Stomach (tissue), 9 donors: Measurements from ENCODE around the gene RPTOR. TPM values are rescaled to one million over a fixed set of nuclear protein-coding genes. Genes with fewer than 3 reads are reported as not detected.

ENCODE experiments used
- DNase-seq, 2 donors: peaks; one replicate each; pipeline versions ENCODE4 v3.0.0 to v3.0.0-alpha.2; 2013 to 2019
- H3K27ac ChIP-seq, 5 donors: fragments of 200-600 bp in 4 of 5; sonication (generic) in 4 of 5; one replicate each; pipeline ENCODE4 v1.5.1; 2013 to 2019; ENCODE audit warnings: mild to moderate bottlenecking in 1 of 5, moderate library complexity in 1 of 5
- H3K27me3 ChIP-seq, 3 donors: fragments of 200-600 bp; sonication (generic); one replicate each; pipeline ENCODE4 v1.5.1; 2017 to 2019; ENCODE audit warnings: mixed run types in 1 of 3
- H3K36me3 ChIP-seq, 4 donors: fragments of 200-600 bp; sonication (generic); 1 replicate in 3 of 4; 2 replicates in 1 of 4; pipeline ENCODE4 v1.5.1; 2016 to 2019
- H3K4me1 ChIP-seq, 4 donors: fragments of 200-600 bp; sonication (generic); one replicate each; pipeline ENCODE4 v1.5.1; 2016 to 2019
- H3K4me3 ChIP-seq, 4 donors: fragments of 200-600 bp; sonication (generic) in 3 of 4; one replicate each; pipeline ENCODE4 v1.5.1; 2016 to 2019; ENCODE audit warnings: mild to moderate bottlenecking in 1 of 4
- H3K9me3 ChIP-seq, 4 donors: fragments of 200-600 bp; sonication (generic); one replicate each; pipeline ENCODE4 v1.5.1; 2016 to 2019
- CTCF ChIP-seq, 7 experiments: fragments of 450-650 bp in 4 of 7; fragments of 200-600 bp in 3 of 7; sonication (generic) in 3 of 7; IDR thresholded peaks; one replicate each; pipeline ENCODE4 v1.5.1; 2016 to 2019; ENCODE audit warnings: antibody characterized with exemption in 7 of 7, control low read depth in 2 of 7, mild to moderate bottlenecking in 1 of 7
- EP300 ChIP-seq: sonication (generic); formaldehyde crosslinking; IDR thresholded peaks from one replicate; pipeline ENCODE4 v1.6.1; 2017; ENCODE audit warnings: antibody characterized with exemption
- POLR2A ChIP-seq, 4 donors: fragments of 450-650 bp; IDR thresholded peaks; one replicate each; pipeline ENCODE4 v1.6.1; 2016; ENCODE audit warnings: antibody characterized with exemption in 4 of 4, control low read depth in 2 of 4, mild to moderate bottlenecking in 1 of 4, moderate library complexity in 1 of 4
- POLR2AphosphoS5 ChIP-seq, 3 donors: sonication (generic); formaldehyde crosslinking; IDR thresholded peaks; one replicate each; pipeline ENCODE4 v1.6.1; 2016; ENCODE audit warnings: antibody characterized with exemption in 3 of 3
- WGBS, 5 donors: extraction: QIAGEN DNeasy Blood & Tissue Kit in 3 of 5; methylation state at CpG; one replicate each; pipeline versions ENCODE4 v1.1.5 to v1.1.7; 2013 to 2018; 5-methylcytosine and 5-hydroxymethylcytosine counted together
- intact Hi-C: fragments of 100-400 bp; cut with DNase I; formaldehyde crosslinking; loops from one replicate; pipeline ENCODE4 v1.15.1; 2023; ENCODE audit warnings: low total_unique reads
- polyA plus RNA-seq, 3 donors: library from polyadenylated mRNA; stranded (reverse); fragments of 200-250 nt; gene quantifications; one replicate each; pipeline ENCODE4 v1.2.3, GENCODE V29; 2013
- total RNA-seq, 5 donors: library from RNA; depleted of rRNA; stranded (reverse); fragments of >200 nt; gene quantifications; one replicate each; pipeline versions ENCODE4 v1.1.0 to v1.2.3, GENCODE V29; 2014 to 2016
- donor health status: healthy with polysubstance abuse.
- donor health status: Bipolar disorder and iron deficiency.
- donor health status: healthy.

The RPTOR gene
- total and polyA plus RNA-seq, 8 donors: 3.8 to 103 (median 19.3) TPM

- peaks cover 0 to 14% (median 14%) of the 10 kb centered on the region in 3 donors for H3K27me3 ChIP-seq
- no peak overlapping the region for H3K27ac ChIP-seq
- intact Hi-C loops: no loop called here
- no peak overlapping the region for H3K4me3 ChIP-seq
- H3K9me3 ChIP-seq: no peaks in the 10 kb centered on the region
- no peak for TF ChIP-seq POLR2AphosphoS5 (IDR thresholded peaks at IDR 0.05)
- no peak for TF ChIP-seq CTCF (IDR thresholded peaks at IDR 0.05)
- no peak for TF ChIP-seq EP300
- no peak for TF ChIP-seq POLR2A (IDR thresholded peaks at IDR 0.05)
- DNase-seq: no peak
- 77 to 85% (median 82%) methylated on average over 7 of the region's 7 CpGs for WGBS, 5 donors
- H3K36me3 ChIP-seq: no peaks in the 10 kb centered on the region
- peaks cover 14 to 42% (median 32%) of the 10 kb centered on the region in 4 donors for H3K4me1 ChIP-seq
Measured at GRCh38 chr17:80986046-80986445, 441.4 kb downstream of the RPTOR start.

GRCh38 chr17:80986816-80987475, 442.3 kb downstream of the RPTOR start:
- intact Hi-C loops: no loop called here
- 62 to 76% (median 72%) methylated on average over 12 to 18 of the region's 18 CpGs for WGBS, 5 donors
- Histone ChIP-seq H3K27ac (peak overlapping the region in 2 of 5 donors; percentile 23 to 34), H3K27me3 (peaks cover 0 to 5% (median 5%) of the 10 kb centered on the region in 3 donors), H3K36me3 (no peaks in the 10 kb centered on the region), H3K4me1 (peaks cover 10 to 38% (median 26%) of the 10 kb centered on the region in 4 donors), H3K9me3 (no peaks in the 10 kb centered on the region), H3K4me3 (no peak overlapping the region)
- no peak for DNase-seq
- no peak for TF ChIP-seq CTCF (IDR thresholded peaks at IDR 0.05)

GRCh38 chr17:80987941-80988461, 443.4 kb downstream of the RPTOR start:
- no peak for DNase-seq
- intact Hi-C loops: no loop called here
- Histone ChIP-seq H3K4me3 (no peak overlapping the region), H3K36me3 (no peaks in the 10 kb centered on the region), H3K27ac (no peak overlapping the region), H3K27me3 (no peaks in the 10 kb centered on the region), H3K4me1 (peaks cover 16 to 47% (median 34%) of the 10 kb centered on the region in 4 donors), H3K9me3 (no peaks in the 10 kb centered on the region)
- TF ChIP-seq POLR2AphosphoS5 (IDR thresholded peaks at IDR 0.05): no peak
- no peak for TF ChIP-seq EP300
- no peak for TF ChIP-seq POLR2A (IDR thresholded peaks at IDR 0.05)
- TF ChIP-seq CTCF (IDR thresholded peaks at IDR 0.05): no peak
- WGBS, 5 donors: 48 to 63% (median 58%) methylated on average over 10 to 16 of the region's 16 CpGs

- Histone ChIP-seq H3K27ac (no peak overlapping the region), H3K4me1 (peaks cover 22 to 62% (median 47%) of the 10 kb centered on the region in 4 donors), H3K27me3 (no peaks in the 10 kb centered on the region), H3K9me3 (no peaks in the 10 kb centered on the region), H3K36me3 (peaks cover 0 to 5% (median 2%) of the 10 kb centered on the region in 4 donors), H3K4me3 (peak overlapping the region in 2 of 4 donors; percentile 26 to 34)
- TF ChIP-seq CTCF (IDR thresholded peaks at IDR 0.05) (no peak), EP300 (no peak), POLR2AphosphoS5 (IDR thresholded peaks at IDR 0.05) (no peak), POLR2A (IDR thresholded peaks at IDR 0.05) (no peak)
- DNase-seq: no peak
- intact Hi-C loops: no loop called here
- 29 to 60% (median 48%) methylated on average over 6 to 11 of the region's 11 CpGs for WGBS, 5 donors
Measured at GRCh38 chr17:80989586-80989913, 444.9 kb downstream of the RPTOR start.
